GM18499 (cell line): ENCODE results near the gene NSF.
"Not testable (repeated sequence)": the region's sequence is repeated elsewhere in the genome, so short reads cannot be mapped to it uniquely, and the experiment has no call there.

Experiments
- ATAC-seq: cut with Tn5 transposase; IDR thresholded peaks from one replicate; pipeline ENCODE4 v1.9.1; 2021; ENCODE audit warnings: moderate number of reproducible peaks; ENCODE audit not compliant: insufficient read depth, unreplicated experiment

The NSF gene

DNA sequence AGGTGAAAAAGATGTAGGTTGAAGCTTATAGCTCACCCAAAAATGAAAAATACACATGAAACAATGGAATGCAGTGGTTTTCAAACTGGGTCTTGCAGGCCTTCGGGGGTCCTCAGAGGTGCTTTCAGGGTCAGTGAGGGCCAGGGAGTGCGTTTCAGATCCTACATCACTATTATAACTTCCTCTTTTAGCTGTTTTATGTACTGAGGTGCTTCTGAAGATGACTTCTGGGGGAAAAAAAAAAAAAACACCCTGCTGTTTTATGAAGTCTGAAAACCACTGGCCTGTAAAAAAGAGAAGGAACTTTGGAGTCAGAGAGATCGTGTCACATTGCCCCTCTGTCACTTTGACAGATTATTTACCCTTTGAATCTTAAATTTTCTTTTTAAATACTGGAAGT lies 102.8 kb downstream of the NSF start:
- not testable (repeated sequence) for ATAC-seq

DNA sequence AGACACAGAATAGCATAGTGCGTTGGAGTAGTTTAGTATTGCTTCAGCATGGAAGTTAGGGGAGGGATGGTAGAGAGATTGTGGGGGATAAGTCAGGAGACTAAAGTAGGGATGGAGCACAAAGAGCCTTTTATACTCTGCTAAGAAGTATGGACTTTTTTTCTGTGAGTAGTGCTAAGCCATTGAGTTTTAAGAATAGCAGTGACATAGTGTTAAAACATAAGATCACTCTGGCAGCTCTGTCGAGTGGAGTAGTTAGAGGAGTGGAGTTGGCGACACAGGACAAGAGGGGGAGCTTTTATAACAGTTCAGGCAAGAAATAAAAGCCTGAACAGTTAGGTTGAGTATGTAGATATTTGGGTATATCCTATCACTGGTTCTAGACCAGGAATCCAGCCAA lies 106.1 kb downstream of the NSF start:
- ATAC-seq = not testable (repeated sequence)

DNA sequence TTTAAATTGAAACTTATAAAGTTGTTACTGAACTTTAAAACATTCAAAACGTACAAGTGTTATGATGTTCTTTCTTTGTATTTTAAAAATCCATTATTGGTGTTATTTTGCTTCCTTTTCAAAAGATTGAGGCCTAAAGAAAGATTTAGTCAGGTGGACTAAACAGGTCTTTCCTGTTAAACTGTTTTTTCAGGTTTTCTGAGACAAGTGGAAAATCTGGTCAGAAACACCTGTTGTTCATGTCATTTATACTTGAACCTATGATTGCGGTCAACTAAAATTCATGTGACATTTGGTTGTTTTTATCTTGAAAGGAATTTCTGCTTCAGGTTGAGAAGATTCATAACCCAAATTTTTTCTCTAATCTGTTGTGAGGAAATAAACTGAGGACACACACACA lies 108.5 kb downstream of the NSF start:
- not testable (repeated sequence) for ATAC-seq

DNA sequence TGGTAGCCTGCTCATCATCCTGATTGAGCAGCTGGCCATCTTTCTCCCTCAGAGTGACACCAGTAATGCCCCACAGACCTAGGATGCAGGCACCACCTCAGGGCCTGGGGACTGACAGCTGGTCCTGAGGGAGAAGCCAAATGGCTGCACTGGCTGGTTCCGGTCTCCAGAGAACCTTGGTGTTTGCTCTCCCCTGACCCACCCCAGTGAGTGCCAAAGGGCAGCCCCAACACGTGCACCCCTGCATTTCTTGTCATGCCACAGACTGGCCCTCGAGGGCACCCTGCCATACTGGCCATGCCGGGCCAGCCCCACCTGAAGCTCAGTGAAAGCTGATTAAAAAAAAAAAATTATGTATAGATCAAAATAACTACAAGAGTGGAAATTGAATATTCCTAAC lies 127.5 kb downstream of the NSF start:
- ATAC-seq = no peak

DNA sequence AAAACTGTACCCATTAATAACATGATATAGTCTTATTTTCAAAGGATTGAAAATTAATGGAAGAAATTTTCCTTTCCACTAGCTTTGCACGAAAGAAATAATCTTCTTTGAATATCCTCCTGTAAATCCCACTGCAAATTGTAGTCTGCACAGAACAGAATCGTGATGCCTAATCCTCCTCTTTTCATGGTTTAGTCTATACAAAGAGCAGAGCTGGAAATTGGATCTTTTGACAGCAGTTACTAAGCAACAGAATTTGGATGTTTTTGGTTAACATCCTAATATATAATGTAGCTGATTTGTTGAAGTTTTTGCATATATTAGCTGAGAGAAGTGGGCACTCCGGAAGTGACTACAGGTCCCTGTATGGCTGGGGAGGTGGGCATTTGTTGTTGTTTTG lies 129.4 kb downstream of the NSF start:
- ATAC-seq = no peak

DNA sequence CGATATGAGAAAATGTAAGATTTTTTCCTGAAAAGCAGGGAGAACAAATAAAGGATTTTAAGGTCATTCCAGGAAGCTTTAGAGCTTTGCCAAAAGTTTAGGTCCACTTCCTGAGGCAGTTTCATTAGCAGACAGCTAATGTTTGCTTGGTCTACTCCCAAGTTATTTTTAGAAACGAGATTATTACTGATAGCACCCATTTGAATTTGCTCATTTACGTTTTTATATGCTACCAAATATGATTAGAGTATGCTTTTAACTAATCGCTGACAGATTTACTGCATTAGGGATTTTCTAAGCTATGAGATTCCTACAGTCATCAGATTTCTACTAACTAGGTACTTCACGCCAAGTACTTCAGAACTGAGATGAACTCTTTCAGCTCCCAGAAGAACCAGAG lies 129.9 kb downstream of the NSF start:
- ATAC-seq = no peak

DNA sequence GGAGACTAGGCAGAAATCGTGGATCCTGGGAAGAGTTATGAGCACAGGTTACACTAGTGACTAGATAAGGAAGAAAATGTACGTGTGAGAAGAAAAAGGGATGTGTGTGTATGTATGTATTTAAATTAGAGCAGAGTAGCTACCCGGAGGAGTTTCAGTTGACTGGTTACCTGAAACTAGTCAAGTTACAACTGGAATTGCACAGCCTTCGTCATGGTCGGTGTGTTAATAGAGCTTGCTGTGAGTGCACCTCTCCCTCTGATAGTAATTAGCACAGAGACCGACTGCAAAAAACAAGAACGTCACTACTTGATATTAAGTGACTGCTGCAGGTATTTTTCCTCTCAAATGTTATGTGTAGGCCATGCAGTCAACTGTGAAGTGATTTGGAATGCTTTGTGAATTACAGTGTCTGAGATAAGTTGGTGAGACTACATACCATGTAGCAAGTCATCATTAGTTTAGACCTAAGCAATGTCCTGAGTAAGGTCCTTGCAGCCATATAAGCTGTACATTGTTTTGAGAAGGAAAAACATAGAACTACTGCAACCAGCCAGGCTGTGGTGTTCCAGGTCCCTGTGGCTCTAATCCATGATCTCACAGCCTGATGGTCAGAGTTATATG lies 132.3 kb downstream of the NSF start:
- ATAC-seq = no peak

DNA sequence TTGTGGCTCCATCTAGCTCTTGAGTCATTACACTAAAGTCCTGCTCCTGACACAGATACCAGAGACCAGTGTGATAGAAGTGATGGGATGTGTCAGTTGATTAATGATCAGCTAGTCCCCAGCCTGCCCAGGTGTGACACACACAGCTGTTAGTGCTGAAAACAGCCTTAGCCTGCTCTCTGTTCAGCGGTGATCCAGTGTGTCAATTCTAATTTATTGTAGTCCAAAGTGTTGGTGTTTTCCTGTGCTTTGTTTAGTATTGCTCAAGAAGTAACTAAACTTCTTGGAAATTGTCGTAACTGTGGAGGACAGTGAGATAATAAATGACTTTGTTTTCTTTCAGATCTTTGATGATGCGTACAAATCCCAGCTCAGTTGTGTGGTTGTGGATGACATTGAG lies 135.7 kb downstream of the NSF start:
- no peak for ATAC-seq

DNA sequence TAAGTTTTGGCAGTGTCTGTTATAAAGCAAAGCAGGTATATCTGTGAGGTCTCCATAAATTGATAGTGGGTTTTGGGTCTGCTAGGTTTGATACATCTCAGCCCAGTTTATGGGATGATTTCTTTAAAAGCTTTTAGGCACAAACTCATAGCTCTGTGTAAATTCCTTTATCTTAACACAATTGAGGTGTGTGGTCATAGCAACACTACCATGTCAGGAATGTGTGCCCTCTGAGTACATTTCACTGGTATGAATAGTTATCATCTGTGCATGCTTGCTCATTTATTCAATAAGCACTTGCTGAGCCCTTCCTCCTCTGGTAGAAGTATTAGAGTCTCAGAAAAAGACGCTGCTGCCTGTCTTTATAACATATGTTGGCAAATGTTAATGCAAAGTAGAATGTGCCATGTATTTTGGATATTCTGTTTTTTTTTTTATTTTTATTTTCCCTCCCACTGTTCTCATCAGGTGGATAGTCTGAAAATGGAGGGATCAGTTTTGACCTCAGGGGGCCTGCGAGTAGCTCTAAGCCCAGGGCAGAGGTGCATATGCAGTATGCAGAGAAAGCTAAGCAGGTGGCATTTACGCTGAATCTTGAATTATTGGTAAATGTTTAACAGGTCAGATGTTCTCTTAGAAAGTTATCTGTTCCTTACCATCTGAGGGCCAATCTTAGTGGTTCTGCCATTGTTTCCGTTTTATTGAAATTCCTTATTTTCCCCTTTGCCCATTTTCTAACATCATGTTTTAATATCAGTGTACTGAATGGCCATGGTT lies 137.3 kb downstream of the NSF start:
- no peak for ATAC-seq

DNA sequence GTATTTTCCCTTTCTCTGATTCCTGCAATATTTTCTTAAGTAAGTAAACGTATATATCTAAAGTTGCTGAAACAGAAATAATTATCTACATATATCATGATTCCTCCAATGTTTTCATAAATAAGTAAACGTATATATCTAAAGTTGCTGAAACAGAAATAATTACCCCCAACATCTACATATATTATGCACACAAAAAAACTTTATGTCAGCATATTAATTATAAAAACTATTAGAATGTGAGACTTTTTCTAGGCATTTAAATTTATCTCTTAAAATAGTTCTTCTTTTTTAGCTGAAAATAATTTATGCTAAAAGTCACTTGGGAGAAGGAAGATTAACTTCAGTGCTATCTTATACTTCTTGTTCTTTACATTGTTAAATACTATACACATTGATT lies 139.6 kb downstream of the NSF start:
- ATAC-seq = no peak

DNA sequence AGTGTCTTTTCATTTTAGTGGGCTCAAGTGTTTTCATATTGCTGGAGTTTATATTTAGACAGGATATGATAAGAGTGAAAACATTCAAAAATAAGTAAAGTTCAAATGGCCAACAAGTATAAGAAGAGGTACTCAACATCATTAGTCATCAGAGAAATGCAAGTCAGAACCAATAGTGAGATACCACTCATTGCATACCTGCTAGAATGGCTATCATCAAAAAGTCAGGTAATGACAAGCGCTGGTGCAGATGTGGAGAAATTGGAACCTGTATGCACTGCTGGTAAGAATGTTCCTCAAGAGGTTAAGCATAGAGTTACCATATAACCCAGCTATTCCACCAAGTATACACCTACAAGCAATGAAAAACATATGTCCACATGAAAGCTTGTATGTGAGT lies 140.2 kb downstream of the NSF start:
- ATAC-seq = no peak

DNA sequence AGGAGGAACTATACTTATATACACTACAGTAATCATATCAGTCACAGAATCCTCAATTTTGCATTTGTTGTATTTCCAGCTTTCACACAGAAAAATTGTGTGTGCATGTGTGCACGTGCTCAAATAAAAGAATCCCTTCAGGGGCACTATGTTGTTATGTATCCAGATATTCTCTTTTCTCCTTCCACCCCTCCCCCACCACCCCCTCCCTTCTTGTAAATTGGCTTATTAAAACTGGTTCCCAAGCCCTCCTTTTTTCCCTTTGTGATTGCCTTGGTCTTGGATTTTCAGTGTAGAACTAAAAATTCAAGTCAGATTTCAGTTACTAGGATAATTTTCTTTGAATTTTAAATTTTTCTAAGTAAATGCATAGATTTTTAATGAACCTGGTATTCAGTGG lies 141.7 kb downstream of the NSF start:
- ATAC-seq = no peak

DNA sequence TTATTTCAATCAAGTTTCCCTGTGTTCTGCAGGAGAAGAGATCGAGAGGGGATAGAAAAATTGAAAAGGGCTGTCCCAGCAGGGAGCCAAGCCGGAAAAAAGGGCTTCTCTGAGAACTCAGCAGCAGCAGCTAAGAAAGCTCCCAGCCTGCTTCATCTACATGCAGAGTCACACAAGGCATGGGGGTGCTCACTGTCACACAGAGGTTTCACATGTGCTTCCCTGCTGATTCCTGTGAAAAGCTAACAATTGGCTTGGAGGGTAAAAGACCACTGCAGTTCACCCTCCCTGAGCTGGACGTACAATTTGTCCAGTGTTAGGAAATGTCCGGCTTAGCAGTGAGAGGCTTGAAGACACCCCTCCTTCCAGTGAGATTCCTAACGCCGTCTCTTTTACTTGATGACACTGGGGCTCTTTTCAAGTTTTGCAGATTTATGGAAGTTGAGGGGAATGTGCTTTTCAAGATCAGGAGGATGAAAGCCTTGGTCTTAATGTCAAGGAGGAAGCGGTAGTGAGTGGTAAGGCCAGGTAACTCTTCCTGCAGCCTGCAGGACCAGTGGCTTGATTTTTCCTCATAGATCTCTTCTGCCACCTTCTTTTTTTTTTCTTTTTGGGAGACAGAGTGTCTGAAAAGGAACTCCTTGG lies 142.4 kb downstream of the NSF start:
- no peak for ATAC-seq

DNA sequence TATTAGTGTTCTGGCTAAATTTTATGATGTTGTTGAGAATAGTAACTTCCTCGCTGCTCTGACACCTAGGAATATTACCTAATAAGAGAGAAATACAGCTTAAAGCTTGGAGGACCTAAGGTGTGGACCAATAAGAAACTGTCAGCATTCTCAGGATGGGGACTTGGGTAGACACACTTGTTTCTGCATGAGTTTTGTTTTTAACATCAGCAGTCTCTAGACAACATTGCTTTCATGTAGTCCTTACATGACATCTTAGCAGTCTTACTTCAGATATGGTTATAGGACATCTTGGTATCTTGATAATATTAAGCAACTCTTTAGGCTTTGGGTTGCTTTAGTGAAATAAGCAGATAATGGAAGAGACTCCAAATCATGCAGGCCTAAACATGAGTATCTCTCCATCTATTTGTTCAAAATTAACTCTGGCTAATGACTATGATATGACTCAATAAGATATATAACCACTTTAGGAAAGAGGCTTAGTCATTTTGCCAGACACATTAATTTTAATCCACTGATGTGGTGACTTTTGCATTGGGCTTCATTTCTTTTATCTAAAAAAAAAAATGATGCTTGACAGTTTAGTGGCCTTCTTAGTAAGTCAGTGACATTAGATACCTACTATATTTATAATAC lies 143.5 kb downstream of the NSF start:
- no peak for ATAC-seq

DNA sequence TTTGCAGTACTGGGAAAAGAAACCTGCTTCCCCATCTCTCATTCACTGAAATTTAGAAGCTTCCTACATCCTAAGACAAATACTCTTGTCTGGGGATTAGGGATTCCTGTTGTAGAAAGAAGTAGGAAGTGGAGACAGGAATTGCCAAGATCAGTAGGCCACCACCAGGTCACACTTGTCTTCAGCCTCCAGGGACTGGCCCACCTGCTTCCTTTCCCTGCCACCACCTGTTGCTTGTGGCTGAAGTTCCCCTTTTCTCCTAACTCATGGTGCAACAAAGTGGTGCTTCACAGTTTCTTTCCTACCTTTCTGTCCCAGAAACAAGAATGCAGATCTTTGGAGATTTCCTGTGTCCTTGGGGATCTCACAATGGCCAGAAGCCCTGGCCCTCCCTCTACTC lies 145.6 kb downstream of the NSF start:
- no peak for ATAC-seq

DNA sequence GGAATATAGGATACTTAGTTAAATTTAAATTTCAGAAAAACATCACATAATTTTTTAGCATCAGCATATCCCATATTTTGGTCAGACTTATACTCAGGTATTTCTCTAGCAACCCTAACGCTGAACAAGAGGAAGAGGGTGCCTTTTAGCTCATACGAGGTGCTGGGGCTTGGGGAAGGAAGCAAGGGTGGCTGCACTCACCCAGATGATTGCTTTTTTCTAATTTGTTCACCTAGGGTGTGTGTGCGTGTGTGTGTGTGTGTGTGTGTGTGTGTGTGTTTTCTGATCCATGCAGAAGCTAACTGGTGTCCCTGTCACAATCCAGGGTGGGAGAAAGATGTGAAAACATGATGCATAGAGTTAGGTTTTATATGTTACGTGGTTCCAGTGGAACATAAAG lies 146.9 kb downstream of the NSF start:
- no peak for ATAC-seq

DNA sequence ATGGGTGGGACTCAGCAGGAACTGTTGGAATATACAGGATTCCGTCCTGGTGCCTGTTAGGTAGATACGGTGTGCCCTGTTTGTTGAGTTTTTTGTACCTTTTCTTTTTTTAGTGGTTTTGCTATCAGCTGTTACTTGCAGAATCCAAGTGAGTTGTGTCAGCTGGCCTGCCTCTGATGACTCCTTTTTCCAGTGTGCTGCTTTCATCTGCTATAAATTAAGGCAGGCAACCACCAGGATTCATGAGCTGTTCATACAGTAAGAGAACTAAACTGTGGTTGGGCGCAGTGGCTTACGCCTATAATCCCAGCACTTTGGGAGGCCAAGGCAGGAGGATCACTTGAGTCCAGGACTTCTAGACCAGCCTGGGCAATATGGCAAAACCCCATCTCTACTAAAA lies 148.1 kb downstream of the NSF start:
- no peak for ATAC-seq

DNA sequence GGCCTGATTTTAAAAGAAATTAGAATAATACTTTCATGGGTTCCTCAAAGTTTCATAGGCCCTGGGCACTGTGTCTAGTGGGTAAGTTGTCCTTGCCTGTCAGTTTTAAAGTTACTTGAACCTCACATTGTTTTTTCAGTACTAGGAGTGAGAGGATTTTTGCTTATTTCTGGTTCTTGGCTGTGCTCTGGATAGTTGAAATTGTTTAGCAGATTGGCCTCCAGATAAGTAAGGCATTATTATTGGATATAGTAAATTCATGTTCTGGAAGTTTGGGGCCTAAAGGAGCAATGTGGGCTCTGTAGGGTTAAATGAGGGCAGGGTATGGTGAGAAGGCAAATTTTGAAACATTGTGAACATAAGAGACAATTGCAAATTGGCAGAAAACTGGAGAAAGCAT lies 149.5 kb downstream of the NSF start:
- no peak for ATAC-seq

DNA sequence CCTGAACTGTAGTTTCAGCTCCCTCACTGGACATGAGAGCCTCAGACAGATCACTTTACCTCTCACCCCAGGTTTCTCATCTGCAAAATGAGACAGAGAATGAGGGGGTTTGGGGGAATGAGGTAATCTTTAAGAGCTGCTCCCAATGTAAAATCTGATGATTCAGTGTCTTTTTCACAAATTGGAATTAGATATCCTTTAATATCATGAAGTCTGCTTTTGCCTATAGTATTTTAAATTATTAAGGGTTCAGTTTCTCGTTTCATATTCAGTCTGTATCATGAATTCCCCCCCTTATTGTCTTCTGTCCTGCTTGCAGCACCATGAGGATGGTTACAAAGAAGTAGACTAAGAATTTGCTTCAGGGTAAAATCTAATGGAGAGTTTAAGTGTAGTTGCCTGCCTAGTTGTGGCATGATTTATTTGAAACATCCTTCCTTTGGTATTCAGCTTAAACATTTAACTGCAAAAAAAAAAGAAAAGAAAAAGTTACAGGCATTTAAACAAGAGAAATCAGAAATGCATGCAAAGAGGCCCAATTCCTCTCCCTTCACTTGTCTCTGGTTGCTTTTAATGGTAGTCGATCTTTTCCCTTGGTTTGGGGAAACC lies 150.8 kb downstream of the NSF start:
- no peak for ATAC-seq

DNA sequence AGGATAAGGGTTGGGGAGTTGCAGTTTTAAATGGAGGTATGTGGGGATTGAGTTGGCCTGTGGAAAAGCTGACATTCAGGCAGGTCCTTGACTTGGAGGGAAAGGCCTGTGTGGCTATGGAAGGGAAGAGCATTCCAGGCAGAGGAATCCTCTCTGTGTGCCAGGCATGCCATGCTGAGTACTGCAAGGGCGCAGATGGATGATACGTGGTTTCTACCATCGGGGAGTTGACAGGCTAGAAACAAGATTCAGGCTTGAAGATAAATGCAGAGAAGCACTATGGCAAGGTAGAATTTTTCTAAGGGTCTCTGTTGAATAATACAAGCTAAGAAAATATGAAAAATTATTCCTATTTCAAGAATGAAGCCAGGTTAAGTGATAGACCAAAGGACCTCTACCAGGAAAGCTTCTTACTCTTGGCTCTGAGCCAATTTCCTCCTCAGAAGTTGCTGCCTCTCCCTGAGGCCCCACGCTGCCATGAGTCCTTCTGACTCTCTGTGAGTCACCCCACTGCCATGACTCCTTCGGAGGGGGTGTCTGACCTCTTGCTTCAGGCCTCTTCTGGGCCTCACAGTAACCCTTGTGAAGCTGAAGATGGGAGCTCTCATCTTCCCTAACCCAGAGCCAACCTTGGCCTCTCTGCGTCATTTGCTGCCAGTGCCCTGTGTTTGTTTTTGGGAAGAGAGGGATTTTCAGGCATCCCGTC lies 152.2 kb downstream of the NSF start:
- no peak for ATAC-seq
